HG02798 (cell line): ENCODE measurements around the gene PTPN18.
"Not testable (repeated sequence)": the region's sequence is repeated elsewhere in the genome, so short reads cannot be mapped to it uniquely, and the experiment has no call there.

Experiments used
- ATAC-seq: cut with Tn5 transposase; IDR thresholded peaks from one replicate; pipeline ENCODE4 v1.9.1; 2021; ENCODE audit warnings: mild to moderate bottlenecking; ENCODE audit not compliant: unreplicated experiment, poor library complexity

Gene PTPN18

DNA sequence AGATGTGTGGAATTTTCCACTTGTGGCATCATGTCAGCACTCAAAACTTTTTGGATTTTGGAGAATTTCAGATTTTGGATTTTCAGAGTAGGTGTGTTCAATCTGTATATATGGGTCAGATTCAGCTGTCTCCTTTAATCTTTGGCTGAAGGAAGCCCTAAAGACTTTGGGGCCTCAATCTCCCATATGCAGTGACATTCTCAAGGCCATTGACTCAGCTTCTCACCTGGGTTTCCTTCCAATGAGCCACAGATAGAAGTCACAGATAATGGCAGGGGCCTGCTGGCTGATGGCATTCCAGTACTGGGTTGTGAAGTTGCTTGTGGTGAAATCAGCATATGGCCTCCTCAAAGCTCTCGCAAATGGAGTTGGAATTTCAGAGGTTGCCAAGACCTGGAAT is 63.0 kb downstream of the PTPN18 start:
- ATAC-seq: not testable (repeated sequence)
